ENCODE measurements around the gene ACE.
A peak's percentile ranks its signal among the peaks of the same experiment; 100 is the strongest.

The ACE gene

GRCh38 chr17:63475491-63476412 is 1.1 kb upstream of the ACE start:
- no peak for DNase-seq

DNA sequence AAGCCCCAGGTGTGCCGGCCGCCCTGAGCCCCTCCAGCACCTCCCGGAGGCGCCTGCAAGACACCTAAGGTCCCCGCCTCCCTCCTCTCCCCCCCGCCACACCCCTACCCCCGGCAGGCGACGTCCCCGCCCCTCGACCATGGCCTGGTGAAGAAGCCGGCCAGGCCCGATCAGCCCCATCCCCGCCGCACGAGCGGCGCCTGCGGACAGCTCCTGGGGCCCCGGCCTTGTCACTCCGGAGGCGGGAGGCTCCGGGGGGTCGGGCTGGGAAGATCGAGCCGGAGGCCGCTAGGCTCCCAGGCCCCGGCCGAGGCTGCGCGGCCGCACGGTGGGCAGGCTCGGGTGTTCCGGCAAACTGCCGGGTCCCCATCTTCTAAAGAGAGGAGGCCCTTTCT is 405 bp upstream of the ACE start:
- DNase-seq: no peak

- no peak for DNase-seq
These were observed 899 bp downstream of the ACE start for GRCh38 chr17:63477480-63478440.

- peak; percentile 75 for DNase-seq
These were observed 2.1 kb downstream of the ACE start for GRCh38 chr17:63478814-63479494.

- DNase-seq: no peak
These were observed 2.8 kb downstream of the ACE start for GRCh38 chr17:63479495-63480184.

- DNase-seq: no peak
These were observed 3.4 kb downstream of the ACE start for GRCh38 chr17:63480192-63480784.

DNA sequence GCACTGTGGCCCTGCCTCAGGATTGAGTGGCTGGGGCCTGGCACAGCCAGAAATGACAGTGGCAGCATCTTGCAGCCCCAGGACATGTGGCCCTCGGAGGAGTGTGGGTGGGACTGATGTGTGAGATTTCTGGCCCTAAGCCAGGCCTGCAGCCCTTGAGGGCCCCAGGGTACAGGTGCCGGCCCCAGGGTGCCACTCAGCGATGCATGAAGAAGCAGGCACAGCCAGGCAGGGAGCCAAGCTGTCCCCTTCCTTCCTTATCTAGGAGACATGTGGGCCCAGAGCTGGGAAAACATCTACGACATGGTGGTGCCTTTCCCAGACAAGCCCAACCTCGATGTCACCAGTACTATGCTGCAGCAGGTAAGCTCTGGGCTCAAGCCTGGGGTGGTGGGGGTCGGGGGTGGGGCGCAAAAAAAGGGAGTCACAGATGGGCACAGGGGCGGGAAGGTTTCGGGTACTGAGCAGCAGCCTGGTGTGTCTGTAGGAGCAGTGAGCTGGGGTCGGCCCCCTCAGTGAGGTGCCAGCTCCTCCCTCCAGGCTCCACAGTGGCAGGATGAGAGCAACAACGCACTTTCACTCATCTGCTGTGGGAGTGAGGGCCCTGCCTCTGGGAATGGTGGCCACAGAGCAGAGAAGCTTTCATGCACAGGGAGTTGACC is 4.1 kb downstream of the ACE start:
- no peak for DNase-seq

GRCh38 chr17:63481488-63481870 is 4.6 kb downstream of the ACE start:
- no peak for DNase-seq

DNA sequence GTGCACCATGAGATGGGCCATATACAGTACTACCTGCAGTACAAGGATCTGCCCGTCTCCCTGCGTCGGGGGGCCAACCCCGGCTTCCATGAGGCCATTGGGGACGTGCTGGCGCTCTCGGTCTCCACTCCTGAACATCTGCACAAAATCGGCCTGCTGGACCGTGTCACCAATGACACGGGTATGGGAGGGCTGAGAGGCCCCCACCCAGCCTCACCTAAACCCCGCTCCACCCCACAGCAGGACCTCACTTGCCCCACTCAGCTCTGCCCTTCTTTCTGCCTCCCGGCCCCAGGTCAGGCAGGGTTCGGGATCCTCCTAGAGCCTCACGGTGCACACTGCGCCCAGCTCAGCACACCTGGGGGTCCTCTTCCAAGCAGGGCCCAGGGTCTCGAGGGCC is 5.6 kb downstream of the ACE start:
- DNase-seq: no peak

DNA sequence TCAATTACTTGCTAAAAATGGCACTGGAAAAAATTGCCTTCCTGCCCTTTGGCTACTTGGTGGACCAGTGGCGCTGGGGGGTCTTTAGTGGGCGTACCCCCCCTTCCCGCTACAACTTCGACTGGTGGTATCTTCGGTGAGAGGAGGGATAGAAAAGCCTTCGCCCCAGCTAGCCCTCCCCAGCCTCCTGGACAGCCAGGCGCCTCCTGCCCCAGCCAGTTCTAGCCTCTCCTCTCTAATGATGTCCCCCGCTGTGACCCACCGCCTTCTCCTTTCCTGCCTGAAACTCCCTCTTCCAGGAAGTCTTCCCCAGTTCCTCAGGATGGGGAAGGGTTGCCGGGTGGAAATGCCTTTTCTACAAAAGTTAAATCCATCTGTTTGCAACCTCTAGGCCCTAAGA is 6.2 kb downstream of the ACE start:
- no peak for DNase-seq

GRCh38 chr17:63483655-63484575 is 7.1 kb downstream of the ACE start:
- DNase-seq: no peak

- no peak for DNase-seq
These were observed 9.6 kb downstream of the ACE start for GRCh38 chr17:63486317-63487013.

- DNase-seq: no peak
These were observed 10.1 kb downstream of the ACE start for GRCh38 chr17:63487014-63487339.

DNA sequence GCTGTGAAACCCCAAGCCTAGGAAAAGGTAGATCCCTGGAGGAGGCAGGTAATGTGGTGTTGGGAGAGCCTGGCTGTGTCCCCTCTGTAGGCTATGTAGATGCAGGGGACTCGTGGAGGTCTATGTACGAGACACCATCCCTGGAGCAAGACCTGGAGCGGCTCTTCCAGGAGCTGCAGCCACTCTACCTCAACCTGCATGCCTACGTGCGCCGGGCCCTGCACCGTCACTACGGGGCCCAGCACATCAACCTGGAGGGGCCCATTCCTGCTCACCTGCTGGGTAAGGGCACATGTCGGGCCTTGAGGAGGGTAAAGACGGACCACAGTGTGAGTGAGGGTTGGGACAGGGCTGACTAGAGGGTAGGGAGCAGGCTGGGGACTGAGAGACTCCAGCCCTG is 12.0 kb downstream of the ACE start:
- DNase-seq: no peak

DNA sequence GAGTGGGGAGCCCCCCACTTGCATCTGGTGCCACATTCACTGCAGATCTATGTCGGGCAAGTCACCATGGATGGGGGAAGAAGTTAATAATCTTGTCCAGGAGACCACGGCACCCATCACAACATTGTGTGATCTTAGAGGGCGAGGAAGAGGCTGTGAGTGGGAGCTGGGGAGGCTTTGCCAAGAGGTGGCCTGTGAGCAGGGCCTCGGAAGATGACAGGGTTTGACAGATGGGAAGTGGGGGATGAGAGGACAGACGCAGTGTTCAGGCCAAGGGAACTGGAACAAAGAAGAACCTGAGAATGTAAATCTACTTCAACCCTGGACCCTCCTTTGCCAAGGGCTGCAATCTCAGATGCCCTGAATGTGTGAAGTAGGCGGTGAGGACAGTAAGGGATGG is 12.4 kb downstream of the ACE start:
- DNase-seq: no peak

DNA sequence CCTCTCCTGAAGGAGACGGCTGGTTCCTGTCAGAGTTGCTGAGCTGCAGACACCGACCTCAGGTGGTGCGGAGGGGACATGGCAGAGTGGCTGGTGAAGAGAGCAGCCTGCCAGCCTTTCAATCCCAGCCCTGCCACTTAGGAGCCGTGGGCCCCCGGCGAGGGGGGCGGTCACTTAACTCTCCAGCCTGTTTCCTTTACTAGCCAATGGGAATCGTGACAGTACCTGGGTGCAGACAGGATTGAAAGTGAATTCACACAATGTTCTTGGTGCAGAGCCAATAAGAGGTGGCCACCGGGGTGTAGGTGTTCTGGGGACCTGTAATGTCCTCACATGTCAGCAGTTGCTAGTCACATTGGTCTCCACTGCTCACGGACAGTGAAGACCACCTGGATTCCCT is 13.5 kb downstream of the ACE start:
- no peak for DNase-seq

DNA sequence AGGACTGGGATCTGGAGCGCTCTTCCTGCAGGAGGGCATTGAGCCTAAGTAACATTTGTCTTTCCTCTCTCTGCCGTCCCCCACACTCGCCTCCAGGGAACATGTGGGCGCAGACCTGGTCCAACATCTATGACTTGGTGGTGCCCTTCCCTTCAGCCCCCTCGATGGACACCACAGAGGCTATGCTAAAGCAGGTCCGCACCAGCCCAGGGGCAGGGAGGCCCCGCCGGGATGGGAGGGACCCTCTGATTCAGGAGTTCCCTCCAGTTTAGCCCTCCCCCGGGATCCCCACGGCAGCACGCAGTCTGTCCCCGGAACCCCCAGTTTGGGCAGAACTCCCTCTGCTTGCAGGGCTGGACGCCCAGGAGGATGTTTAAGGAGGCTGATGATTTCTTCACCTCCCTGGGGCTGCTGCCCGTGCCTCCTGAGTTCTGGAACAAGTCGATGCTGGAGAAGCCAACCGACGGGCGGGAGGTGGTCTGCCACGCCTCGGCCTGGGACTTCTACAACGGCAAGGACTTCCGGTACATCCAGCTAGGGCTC is 14.1 kb downstream of the ACE start:
- no peak for DNase-seq

DNA sequence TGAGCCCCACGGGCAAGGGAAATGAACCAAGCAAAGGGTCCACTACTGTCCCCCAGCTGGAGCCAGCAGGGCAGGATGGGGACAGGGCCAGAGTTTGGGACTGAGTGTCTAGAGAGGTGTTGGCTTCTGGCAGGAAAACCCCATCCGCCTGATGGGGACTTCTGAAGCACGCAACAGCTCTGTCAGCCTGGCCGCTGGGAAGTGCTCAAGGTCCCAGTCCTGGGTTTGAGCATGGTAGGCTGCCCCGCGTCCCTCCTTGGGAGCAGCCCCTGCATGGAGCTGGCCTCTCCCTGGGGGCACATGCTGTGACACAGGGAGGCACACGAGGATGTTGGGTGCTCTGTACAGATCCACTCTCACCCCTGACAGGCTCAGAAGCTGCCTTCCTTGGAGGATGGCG is 14.6 kb downstream of the ACE start:
- no peak for DNase-seq

DNA sequence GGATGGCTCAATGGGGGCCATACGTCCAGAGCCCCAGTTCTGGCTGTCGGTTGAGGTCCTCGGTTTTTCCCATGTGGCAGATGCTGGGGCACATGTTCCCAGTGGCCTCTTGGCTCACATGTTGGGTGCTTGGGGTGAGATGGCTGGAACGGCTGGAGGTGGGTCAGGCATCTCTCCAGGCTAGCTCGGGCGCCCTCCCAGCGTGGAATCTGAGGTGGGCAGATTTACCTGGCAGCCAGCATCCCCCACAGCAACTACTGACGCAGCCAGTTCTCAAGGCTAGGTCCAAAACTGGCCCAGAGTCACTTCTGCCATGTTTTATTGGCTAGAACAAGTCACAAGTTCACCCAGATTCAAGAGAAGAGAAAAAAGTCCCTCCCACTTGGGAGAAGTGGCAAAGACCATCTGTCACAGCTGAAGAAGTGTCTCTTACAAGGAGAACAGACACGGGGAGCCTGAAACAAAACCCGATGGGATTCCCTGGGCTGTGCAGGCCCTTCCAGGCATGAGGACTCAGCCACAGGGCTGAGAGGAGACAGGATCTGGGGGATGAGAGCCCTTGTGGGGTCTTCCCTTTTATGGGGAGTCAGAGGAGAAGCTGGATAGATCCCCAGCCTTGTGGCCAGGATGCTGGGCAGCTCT is 15.2 kb downstream of the ACE start:
- DNase-seq: no peak
